ENCODE measurements around the gene SLCO2B1. TPM values are rescaled to one million over a fixed set of nuclear protein-coding genes. Genes with fewer than 3 reads are reported as not detected.

Gene SLCO2B1
- total and polyA plus RNA-seq, 2 donors = 13.0 to 14.4 TPM

GRCh38 chr11:75186999-75187398, 36.1 kb downstream of the SLCO2B1 start:
- no peak overlapping the region for H3K4me3 ChIP-seq (ENCODE audit: low read length in 2 of 2)
- WGBS = 98% methylated on average over 4 of the region's 4 CpGs
- H3K27ac ChIP-seq (ENCODE audit: low read depth in 1 of 2, low read length in 1 of 2) = no peak overlapping the region
- no peaks in the 10 kb centered on the region for H3K36me3 ChIP-seq (ENCODE audit: control insufficient read depth in 2 of 2, insufficient read depth in 2 of 2, low read length in 1 of 2)
- H3K4me1 ChIP-seq (ENCODE audit: control insufficient read depth in 2 of 2, insufficient read depth in 2 of 2, low read length in 2 of 2) = peaks cover 0 to 6% of the 10 kb centered on the region in 2 donors
- DNase-seq (ENCODE audit: low read depth in 6 of 9, low spot score in 9 of 9) = no peak
- H3K9me3 ChIP-seq (ENCODE audit: control insufficient read depth in 2 of 2, insufficient read depth in 1 of 2, low read length in 1 of 2) = no peaks in the 10 kb centered on the region
- H3K27me3 ChIP-seq (ENCODE audit: control insufficient read depth in 2 of 2, insufficient read depth in 1 of 2, low read length in 1 of 2) = peaks cover 0 to 2% of the 10 kb centered on the region in 2 donors

GRCh38 chr11:75188671-75189070, 37.8 kb downstream of the SLCO2B1 start:
- H3K27me3 ChIP-seq (ENCODE audit: control insufficient read depth in 2 of 2, insufficient read depth in 1 of 2, low read length in 1 of 2) = no peaks in the 10 kb centered on the region
- no peaks in the 10 kb centered on the region for H3K36me3 ChIP-seq (ENCODE audit: control insufficient read depth in 2 of 2, insufficient read depth in 2 of 2, low read length in 1 of 2)
- peaks cover 0 to 6% of the 10 kb centered on the region in 2 donors for H3K4me1 ChIP-seq (ENCODE audit: control insufficient read depth in 2 of 2, insufficient read depth in 2 of 2, low read length in 2 of 2)
- no peaks in the 10 kb centered on the region for H3K9me3 ChIP-seq (ENCODE audit: control insufficient read depth in 2 of 2, insufficient read depth in 1 of 2, low read length in 1 of 2)
- no peak for DNase-seq (ENCODE audit: low read depth in 6 of 9, low spot score in 9 of 9)
- no peak overlapping the region for H3K4me3 ChIP-seq (ENCODE audit: low read length in 2 of 2)
- no peak overlapping the region for H3K27ac ChIP-seq (ENCODE audit: low read depth in 1 of 2, low read length in 1 of 2)
- 94% methylated on average over 4 of the region's 4 CpGs for WGBS

GRCh38 chr11:75189108-75189507, 38.2 kb downstream of the SLCO2B1 start:
- Histone ChIP-seq H3K27ac (ENCODE audit: low read depth in 1 of 2, low read length in 1 of 2) (no peak overlapping the region), H3K36me3 (ENCODE audit: control insufficient read depth in 2 of 2, insufficient read depth in 2 of 2, low read length in 1 of 2) (no peaks in the 10 kb centered on the region), H3K4me3 (ENCODE audit: low read length in 2 of 2) (no peak overlapping the region), H3K9me3 (ENCODE audit: control insufficient read depth in 2 of 2, insufficient read depth in 1 of 2, low read length in 1 of 2) (no peaks in the 10 kb centered on the region), H3K27me3 (ENCODE audit: control insufficient read depth in 2 of 2, insufficient read depth in 1 of 2, low read length in 1 of 2) (no peaks in the 10 kb centered on the region), H3K4me1 (ENCODE audit: control insufficient read depth in 2 of 2, insufficient read depth in 2 of 2, low read length in 2 of 2) (peaks cover 0 to 6% of the 10 kb centered on the region in 2 donors)
- WGBS = 95% methylated on average over 5 of the region's 5 CpGs
- DNase-seq (ENCODE audit: low read depth in 6 of 9, low spot score in 9 of 9) = no peak

GRCh38 chr11:75189911-75190310, 39.0 kb downstream of the SLCO2B1 start:
- 97% methylated on average over 8 of the region's 8 CpGs for WGBS

GRCh38 chr11:75190652-75191329, 39.9 kb downstream of the SLCO2B1 start:
- Histone ChIP-seq H3K9me3 (ENCODE audit: control insufficient read depth in 2 of 2, insufficient read depth in 1 of 2, low read length in 1 of 2) (no peaks in the 10 kb centered on the region), H3K4me3 (ENCODE audit: low read length in 2 of 2) (no peak overlapping the region), H3K4me1 (ENCODE audit: control insufficient read depth in 2 of 2, insufficient read depth in 2 of 2, low read length in 2 of 2) (peaks cover 0 to 8% of the 10 kb centered on the region in 2 donors), H3K27ac (ENCODE audit: low read depth in 1 of 2, low read length in 1 of 2) (peak overlapping the region in 1 of 2 donors; percentile 33), H3K27me3 (ENCODE audit: control insufficient read depth in 2 of 2, insufficient read depth in 1 of 2, low read length in 1 of 2) (no peaks in the 10 kb centered on the region), H3K36me3 (ENCODE audit: control insufficient read depth in 2 of 2, insufficient read depth in 2 of 2, low read length in 1 of 2) (no peaks in the 10 kb centered on the region)
- DNase-seq (ENCODE audit: low read depth in 6 of 9, low spot score in 9 of 9) = no peak
- 89% methylated on average over 2 of the region's 2 CpGs for WGBS

More at GRCh38 chr11:75189911-75190310, 39.0 kb downstream of the SLCO2B1 start:
- H3K36me3 ChIP-seq (ENCODE audit: control insufficient read depth in 2 of 2, insufficient read depth in 2 of 2, low read length in 1 of 2) = no peaks in the 10 kb centered on the region
- H3K27me3 ChIP-seq (ENCODE audit: control insufficient read depth in 2 of 2, insufficient read depth in 1 of 2, low read length in 1 of 2) = no peaks in the 10 kb centered on the region
- H3K9me3 ChIP-seq (ENCODE audit: control insufficient read depth in 2 of 2, insufficient read depth in 1 of 2, low read length in 1 of 2) = no peaks in the 10 kb centered on the region
- H3K4me1 ChIP-seq (ENCODE audit: control insufficient read depth in 2 of 2, insufficient read depth in 2 of 2, low read length in 2 of 2) = peaks cover 0 to 8% of the 10 kb centered on the region in 2 donors
- H3K4me3 ChIP-seq (ENCODE audit: low read length in 2 of 2) = no peak overlapping the region
- no peak overlapping the region for H3K27ac ChIP-seq (ENCODE audit: low read depth in 1 of 2, low read length in 1 of 2)
- DNase-seq (ENCODE audit: low read depth in 6 of 9, low spot score in 9 of 9) = no peak

- Histone ChIP-seq H3K27ac (ENCODE audit: low read depth in 1 of 2, low read length in 1 of 2) (peak overlapping the region in 1 of 2 donors; percentile 33), H3K4me1 (ENCODE audit: control insufficient read depth in 2 of 2, insufficient read depth in 2 of 2, low read length in 2 of 2) (peaks cover 0 to 8% of the 10 kb centered on the region in 2 donors), H3K9me3 (ENCODE audit: control insufficient read depth in 2 of 2, insufficient read depth in 1 of 2, low read length in 1 of 2) (no peaks in the 10 kb centered on the region), H3K4me3 (ENCODE audit: low read length in 2 of 2) (no peak overlapping the region), H3K27me3 (ENCODE audit: control insufficient read depth in 2 of 2, insufficient read depth in 1 of 2, low read length in 1 of 2) (no peaks in the 10 kb centered on the region), H3K36me3 (ENCODE audit: control insufficient read depth in 2 of 2, insufficient read depth in 2 of 2, low read length in 1 of 2) (no peaks in the 10 kb centered on the region)
- DNase-seq (ENCODE audit: low read depth in 6 of 9, low spot score in 9 of 9) = peak in 1 of 9 donors; percentile 16
- WGBS = 83% methylated on average over 3 of the region's 3 CpGs
These were observed 40.4 kb downstream of the SLCO2B1 start for GRCh38 chr11:75191330-75191717.

GRCh38 chr11:75193271-75193670, 42.4 kb downstream of the SLCO2B1 start:
- no peaks in the 10 kb centered on the region for H3K27me3 ChIP-seq (ENCODE audit: control insufficient read depth in 2 of 2, insufficient read depth in 1 of 2, low read length in 1 of 2)
- H3K36me3 ChIP-seq (ENCODE audit: control insufficient read depth in 2 of 2, insufficient read depth in 2 of 2, low read length in 1 of 2) = no peaks in the 10 kb centered on the region
- H3K4me1 ChIP-seq (ENCODE audit: control insufficient read depth in 2 of 2, insufficient read depth in 2 of 2, low read length in 2 of 2) = peaks cover 0 to 8% of the 10 kb centered on the region in 2 donors
- no peak for DNase-seq (ENCODE audit: low read depth in 6 of 9, low spot score in 9 of 9)
- WGBS = 97% methylated on average over 15 of the region's 15 CpGs
- no peak overlapping the region for H3K4me3 ChIP-seq (ENCODE audit: low read length in 2 of 2)
- no peak overlapping the region for H3K27ac ChIP-seq (ENCODE audit: low read depth in 1 of 2, low read length in 1 of 2)
- no peaks in the 10 kb centered on the region for H3K9me3 ChIP-seq (ENCODE audit: control insufficient read depth in 2 of 2, insufficient read depth in 1 of 2, low read length in 1 of 2)

- Histone ChIP-seq H3K36me3 (ENCODE audit: control insufficient read depth in 2 of 2, insufficient read depth in 2 of 2, low read length in 1 of 2) (no peaks in the 10 kb centered on the region), H3K9me3 (ENCODE audit: control insufficient read depth in 2 of 2, insufficient read depth in 1 of 2, low read length in 1 of 2) (no peaks in the 10 kb centered on the region), H3K4me1 (ENCODE audit: control insufficient read depth in 2 of 2, insufficient read depth in 2 of 2, low read length in 2 of 2) (peaks cover 0 to 8% of the 10 kb centered on the region in 2 donors), H3K27ac (ENCODE audit: low read depth in 1 of 2, low read length in 1 of 2) (no peak overlapping the region), H3K27me3 (ENCODE audit: control insufficient read depth in 2 of 2, insufficient read depth in 1 of 2, low read length in 1 of 2) (no peaks in the 10 kb centered on the region), H3K4me3 (ENCODE audit: low read length in 2 of 2) (no peak overlapping the region)
- DNase-seq (ENCODE audit: low read depth in 6 of 9, low spot score in 9 of 9) = no peak
- WGBS = 90% methylated on average over 2 of the region's 2 CpGs
These were observed 42.8 kb downstream of the SLCO2B1 start for GRCh38 chr11:75193711-75194110.

GRCh38 chr11:75194147-75194546, 43.2 kb downstream of the SLCO2B1 start:
- Histone ChIP-seq H3K27me3 (ENCODE audit: control insufficient read depth in 2 of 2, insufficient read depth in 1 of 2, low read length in 1 of 2) (no peaks in the 10 kb centered on the region), H3K4me1 (ENCODE audit: control insufficient read depth in 2 of 2, insufficient read depth in 2 of 2, low read length in 2 of 2) (peaks cover 0 to 10% of the 10 kb centered on the region in 2 donors), H3K9me3 (ENCODE audit: control insufficient read depth in 2 of 2, insufficient read depth in 1 of 2, low read length in 1 of 2) (no peaks in the 10 kb centered on the region), H3K36me3 (ENCODE audit: control insufficient read depth in 2 of 2, insufficient read depth in 2 of 2, low read length in 1 of 2) (no peaks in the 10 kb centered on the region), H3K27ac (ENCODE audit: low read depth in 1 of 2, low read length in 1 of 2) (no peak overlapping the region), H3K4me3 (ENCODE audit: low read length in 2 of 2) (no peak overlapping the region)
- WGBS = 79% methylated on average over 5 of the region's 5 CpGs
- DNase-seq (ENCODE audit: low read depth in 6 of 9, low spot score in 9 of 9) = no peak
